Measurements from ENCODE around the gene STX8.

GRCh38 chr17:9213303-9213640, 362.3 kb downstream of the STX8 start:
- no peak for TF ChIP-seq TFAP4 (CRISPR knock-in tag; IDR thresholded peaks at IDR 0.05; ENCODE audit: borderline replicate concordance)
- no peak for TF ChIP-seq POLR2AphosphoS2 (IDR thresholded peaks at IDR 0.05; ENCODE audit: low read length)
- TF ChIP-seq, protein P1, sequence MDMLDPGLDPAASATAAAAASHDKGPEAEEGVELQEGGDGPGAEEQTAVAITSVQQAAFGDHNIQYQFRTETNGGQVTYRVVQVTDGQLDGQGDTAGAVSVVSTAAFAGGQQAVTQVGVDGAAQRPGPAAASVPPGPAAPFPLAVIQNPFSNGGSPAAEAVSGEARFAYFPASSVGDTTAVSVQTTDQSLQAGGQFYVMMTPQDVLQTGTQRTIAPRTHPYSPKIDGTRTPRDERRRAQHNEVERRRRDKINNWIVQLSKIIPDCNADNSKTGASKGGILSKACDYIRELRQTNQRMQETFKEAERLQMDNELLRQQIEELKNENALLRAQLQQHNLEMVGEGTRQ (CRISPR knock-in tag; IDR thresholded peaks at IDR 0.05) = no peak
- TF ChIP-seq, protein P2, sequence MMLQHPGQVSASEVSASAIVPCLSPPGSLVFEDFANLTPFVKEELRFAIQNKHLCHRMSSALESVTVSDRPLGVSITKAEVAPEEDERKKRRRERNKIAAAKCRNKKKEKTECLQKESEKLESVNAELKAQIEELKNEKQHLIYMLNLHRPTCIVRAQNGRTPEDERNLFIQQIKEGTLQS (IDR thresholded peaks at IDR 0.05) = no peak
- TF ChIP-seq, protein P2 (CRISPR knock-in tag; conservative IDR thresholded peaks at IDR 0.05) = no peak
- TF ChIP-seq, protein P3, sequence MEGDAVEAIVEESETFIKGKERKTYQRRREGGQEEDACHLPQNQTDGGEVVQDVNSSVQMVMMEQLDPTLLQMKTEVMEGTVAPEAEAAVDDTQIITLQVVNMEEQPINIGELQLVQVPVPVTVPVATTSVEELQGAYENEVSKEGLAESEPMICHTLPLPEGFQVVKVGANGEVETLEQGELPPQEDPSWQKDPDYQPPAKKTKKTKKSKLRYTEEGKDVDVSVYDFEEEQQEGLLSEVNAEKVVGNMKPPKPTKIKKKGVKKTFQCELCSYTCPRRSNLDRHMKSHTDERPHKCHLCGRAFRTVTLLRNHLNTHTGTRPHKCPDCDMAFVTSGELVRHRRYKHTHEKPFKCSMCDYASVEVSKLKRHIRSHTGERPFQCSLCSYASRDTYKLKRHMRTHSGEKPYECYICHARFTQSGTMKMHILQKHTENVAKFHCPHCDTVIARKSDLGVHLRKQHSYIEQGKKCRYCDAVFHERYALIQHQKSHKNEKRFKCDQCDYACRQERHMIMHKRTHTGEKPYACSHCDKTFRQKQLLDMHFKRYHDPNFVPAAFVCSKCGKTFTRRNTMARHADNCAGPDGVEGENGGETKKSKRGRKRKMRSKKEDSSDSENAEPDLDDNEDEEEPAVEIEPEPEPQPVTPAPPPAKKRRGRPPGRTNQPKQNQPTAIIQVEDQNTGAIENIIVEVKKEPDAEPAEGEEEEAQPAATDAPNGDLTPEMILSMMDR (IDR thresholded peaks at IDR 0.05 in 2 of 3, conservative IDR thresholded peaks at IDR 0.05 in 1 of 3; ENCODE audit: insufficient read depth in 2 of 3, low read depth in 1 of 3, low read length in 3 of 3) = no peak
- no peak for TF ChIP-seq SIN3B (IDR thresholded peaks at IDR 0.05; ENCODE audit: low read depth)
